GM06990 (cell line): ENCODE measurements around the gene ACTRT2.

Experiments used
- DNase-seq: peaks from one replicate; pipeline ENCODE4 v3.0.0-alpha.2; 2011; ENCODE audit not compliant: insufficient read length; ENCODE audit errors: extremely low read depth
- H3K27me3 ChIP-seq: replicated peaks from 2 replicates; pipeline ENCODE4 v1.6.0; 2011; ENCODE audit warnings: low read length; ENCODE audit not compliant: control insufficient read depth, insufficient read depth
- H3K36me3 ChIP-seq: 2 replicates; pipeline ENCODE4 v1.5.1; 2011; ENCODE audit warnings: low read length; ENCODE audit not compliant: control insufficient read depth, insufficient read depth
- H3K4me3 ChIP-seq: replicated peaks from 2 replicates; pipeline ENCODE4 v1.5.1; 2011; ENCODE audit warnings: low read depth, mild to moderate bottlenecking, control low read depth, low read length
- CTCF ChIP-seq: IDR thresholded peaks from 2 replicates; pipeline ENCODE4 v1.5.1; 2011; ENCODE audit warnings: low read length, control low read depth, mild to moderate bottlenecking, inconsistent platforms; ENCODE audit not compliant: insufficient read depth, poor library complexity, severe bottlenecking

Gene ACTRT2

GRCh38 chr1:3021233-3021671 is at the start of gene ACTRT2:
Gene ACTRT2, plus strand, starts transcription at chr1:3021467. Its CDS starts 220 bp downstream, at chr1:3021687.
- Histone ChIP-seq H3K4me3 (no peak within 1 kb of the TSS), H3K36me3 (no peaks in the 10 kb centered on the region), H3K27me3 (no peaks in the 10 kb centered on the region)
- DNase-seq, result no peak
- TF ChIP-seq CTCF, result no peak

GRCh38 chr1:2971609-2972008 is 49.7 kb upstream of the ACTRT2 start:
- no peak overlapping the region for H3K4me3 ChIP-seq
- H3K36me3 ChIP-seq, result no peaks in the 10 kb centered on the region
- DNase-seq, result no peak
- no peak for TF ChIP-seq CTCF
- no peaks in the 10 kb centered on the region for H3K27me3 ChIP-seq

GRCh38 chr1:2972011-2972878 is 49.0 kb upstream of the ACTRT2 start:
- no peak for DNase-seq
- Histone ChIP-seq H3K27me3 (no peaks in the 10 kb centered on the region), H3K4me3 (no peak overlapping the region), H3K36me3 (no peaks in the 10 kb centered on the region)
- no peak for TF ChIP-seq CTCF

GRCh38 chr1:2972879-2973575 is 48.2 kb upstream of the ACTRT2 start:
- no peak for DNase-seq
- Histone ChIP-seq H3K4me3 (no peak overlapping the region), H3K27me3 (no peaks in the 10 kb centered on the region)

More at GRCh38 chr1:2972879-2973575, 48.2 kb upstream of the ACTRT2 start:
- no peaks in the 10 kb centered on the region for H3K36me3 ChIP-seq
- no peak for TF ChIP-seq CTCF
